ENCODE results near the gene ARHGAP6. TPM values are rescaled to one million over a fixed set of nuclear protein-coding genes. Genes with fewer than 3 reads are reported as not detected.

The ARHGAP6 gene
- total and polyA plus RNA-seq, 2 donors from 2014 or later = 6.0 to 20.4 TPM

- Histone ChIP-seq H3K4me1 (ENCODE audit: control insufficient read depth in 2 of 3, insufficient read depth in 2 of 3, low read depth in 1 of 3, low read length in 3 of 3) (peaks cover 0 to 2% (median 0%) of the 10 kb centered on the region in 3 donors), H3K9me3 (ENCODE audit: control insufficient read depth in 2 of 3, insufficient read depth in 1 of 3, low read length in 3 of 3) (no peaks in the 10 kb centered on the region), H3K27ac (ENCODE audit: low read depth in 2 of 2, low read length in 2 of 2) (no peak overlapping the region), H3K27me3 (ENCODE audit: control insufficient read depth, insufficient read depth, low read length) (no peaks in the 10 kb centered on the region), H3K36me3 (ENCODE audit: control insufficient read depth in 2 of 3, insufficient read depth in 3 of 3, low read length in 3 of 3) (no peaks in the 10 kb centered on the region), H3K9ac (ENCODE audit: low read length in 3 of 3) (no peak overlapping the region), H3K4me3 (ENCODE audit: low read length in 3 of 3) (no peak overlapping the region)
- no peak for DNase-seq
- intact Hi-C loops (cut with DNase I) = no loop called here
- no peak for TF ChIP-seq CTCF (IDR thresholded peaks at IDR 0.05; ENCODE audit: borderline replicate concordance, extremely low read depth, insufficient read depth)
- peak; percentile 53 for FAIRE-seq
These were observed 108.6 kb downstream of the ARHGAP6 start for GRCh38 chrX:11557120-11557519.

GRCh38 chrX:11555759-11556158, 110.0 kb downstream of the ARHGAP6 start:
- DNase-seq = no peak
- no peaks in the 10 kb centered on the region for H3K27me3 ChIP-seq (ENCODE audit: control insufficient read depth, insufficient read depth, low read length)
- H3K36me3 ChIP-seq (ENCODE audit: control insufficient read depth in 2 of 3, insufficient read depth in 3 of 3, low read length in 3 of 3) = no peaks in the 10 kb centered on the region
- peaks cover 0 to 2% (median 0%) of the 10 kb centered on the region in 3 donors for H3K4me1 ChIP-seq (ENCODE audit: control insufficient read depth in 2 of 3, insufficient read depth in 2 of 3, low read depth in 1 of 3, low read length in 3 of 3)
- intact Hi-C loops (cut with DNase I) = no loop called here
- no peaks in the 10 kb centered on the region for H3K9me3 ChIP-seq (ENCODE audit: control insufficient read depth in 2 of 3, insufficient read depth in 1 of 3, low read length in 3 of 3)
- H3K4me3 ChIP-seq (ENCODE audit: low read length in 3 of 3) = no peak overlapping the region
- H3K9ac ChIP-seq (ENCODE audit: low read length in 3 of 3) = no peak overlapping the region
- FAIRE-seq = no peak
- H3K27ac ChIP-seq (ENCODE audit: low read depth in 2 of 2, low read length in 2 of 2) = no peak overlapping the region
- TF ChIP-seq CTCF (IDR thresholded peaks at IDR 0.05; ENCODE audit: borderline replicate concordance, extremely low read depth, insufficient read depth) = no peak

- Histone ChIP-seq H3K27ac (ENCODE audit: low read depth in 2 of 2, low read length in 2 of 2) (no peak overlapping the region), H3K36me3 (ENCODE audit: control insufficient read depth in 2 of 3, insufficient read depth in 3 of 3, low read length in 3 of 3) (no peaks in the 10 kb centered on the region), H3K27me3 (ENCODE audit: control insufficient read depth, insufficient read depth, low read length) (no peaks in the 10 kb centered on the region), H3K4me3 (ENCODE audit: low read length in 3 of 3) (no peak overlapping the region), H3K9me3 (ENCODE audit: control insufficient read depth in 2 of 3, insufficient read depth in 1 of 3, low read length in 3 of 3) (no peaks in the 10 kb centered on the region), H3K9ac (ENCODE audit: low read length in 3 of 3) (no peak overlapping the region), H3K4me1 (ENCODE audit: control insufficient read depth in 2 of 3, insufficient read depth in 2 of 3, low read depth in 1 of 3, low read length in 3 of 3) (no peaks in the 10 kb centered on the region)
- no peak for FAIRE-seq
- intact Hi-C loops (cut with DNase I) = loop anchor here (5.0 kb wide), 1 partner anchor 49 kb away; no protein-coding TSS in a partner anchor
- no peak for DNase-seq
- TF ChIP-seq CTCF (IDR thresholded peaks at IDR 0.05; ENCODE audit: borderline replicate concordance, extremely low read depth, insufficient read depth) = no peak
These were observed 112.1 kb downstream of the ARHGAP6 start for GRCh38 chrX:11553594-11553993.

- peaks cover 0 to 3% (median 0%) of the 10 kb centered on the region in 3 donors for H3K9me3 ChIP-seq (ENCODE audit: control insufficient read depth in 2 of 3, insufficient read depth in 1 of 3, low read length in 3 of 3)
- no peaks in the 10 kb centered on the region for H3K27me3 ChIP-seq (ENCODE audit: control insufficient read depth, insufficient read depth, low read length)
- H3K36me3 ChIP-seq (ENCODE audit: control insufficient read depth in 2 of 3, insufficient read depth in 3 of 3, low read length in 3 of 3) = no peaks in the 10 kb centered on the region
- no peaks in the 10 kb centered on the region for H3K4me1 ChIP-seq (ENCODE audit: control insufficient read depth in 2 of 3, insufficient read depth in 2 of 3, low read depth in 1 of 3, low read length in 3 of 3)
- no peak for DNase-seq
- intact Hi-C loops (cut with DNase I) = loop anchor here (5.0 kb wide), 1 partner anchor 51 kb away; no protein-coding TSS in a partner anchor
- H3K27ac ChIP-seq (ENCODE audit: low read depth in 2 of 2, low read length in 2 of 2) = no peak overlapping the region
- FAIRE-seq = no peak
- H3K9ac ChIP-seq (ENCODE audit: low read length in 3 of 3) = no peak overlapping the region
- H3K4me3 ChIP-seq (ENCODE audit: low read length in 3 of 3) = no peak overlapping the region
- no peak for TF ChIP-seq CTCF (IDR thresholded peaks at IDR 0.05; ENCODE audit: borderline replicate concordance, extremely low read depth, insufficient read depth)
These were observed 114.6 kb downstream of the ARHGAP6 start for GRCh38 chrX:11551151-11551550.

Data from kidney (tissue), 14 donors.